K562 (cell line): Measurements from ENCODE around the gene PRDM15. TPM values are rescaled to one million over a fixed set of nuclear protein-coding genes. Genes with fewer than 3 reads are reported as not detected.

Experiments
- ATAC-seq: fragments of 200-7000 bp; cut with Tn5 transposase; 3 replicates; pipeline ENCODE4 v1.9.1; 2020; ENCODE audit warnings: moderate library complexity
- BruUV-seq: library from RNA; stranded (reverse); fragments of 400-500 nt; replicated peaks from 2 replicates; lab custom pipeline; 2021; lab: Mats Ljungman, UMichigan
- CTCF ChIA-PET: fragments of 300-600 bp; formaldehyde crosslinking; extraction: SDS; loops from one replicate; lab custom pipeline; 2021; ENCODE audit warnings: low intra/inter-chr PET ratio; lab: Yijun Ruan, JAX
- POLR2A ChIA-PET: fragments of 300-600, 350-650 bp; sonication (Branson Sonifier 250); formaldehyde crosslinking; extraction: SDS; loops from one replicate; lab custom pipeline; 2021; ENCODE audit warnings: antibody characterized with exemption, inconsistent platforms; lab: Yijun Ruan, JAX
- DNase-seq, 4 experiments: peaks; one replicate each; pipeline versions ENCODE4 v3.0.0 to v3.0.0-alpha.2; 2011 to 2018; ENCODE audit warnings: low spot score in 3 of 4, mixed read lengths in 3 of 4; ENCODE audit errors: extremely low read depth in 1 of 4
- FAIRE-seq: peaks from 2 replicates; lab custom pipeline; 2011; peaks lifted over from hg19 to GRCh38; lab: Jason Lieb, UNC
- H2AFZ ChIP-seq: 2 replicates; pipeline ENCODE4 v1.6.0; 2011; ENCODE audit warnings: low read depth, low read length, control low read depth, inconsistent platforms
- H3K27ac ChIP-seq: fragments of 200-600 bp; 3 replicates; pipeline ENCODE4 v1.8.0; 2011; ENCODE audit warnings: low read depth, mild to moderate bottlenecking, control low read depth, inconsistent platforms, low read length, moderate library complexity, mixed read lengths; ENCODE audit errors: extremely low read depth
- H3K27me3 ChIP-seq, 2 experiments: fragments of 300-600 bp in 1 of 2; 2 replicates in 1 of 2; 3 replicates in 1 of 2; pipeline versions ENCODE4 v1.6.0 to v1.8.0; 2011; ENCODE audit warnings: inconsistent platforms in 2 of 2, low read length in 2 of 2, mild to moderate bottlenecking in 1 of 2, mixed read lengths in 1 of 2, moderate library complexity in 1 of 2; ENCODE audit not compliant: control insufficient read depth in 2 of 2, insufficient read depth in 2 of 2
- H3K36me3 ChIP-seq: fragments of 300-600 bp; 3 replicates; pipeline ENCODE4 v1.8.0; 2011; ENCODE audit warnings: mild to moderate bottlenecking, low read length, inconsistent platforms; ENCODE audit not compliant: control insufficient read depth, insufficient read depth
- H3K4me1 ChIP-seq, 2 experiments: fragments of 200-600 bp in 1 of 2; replicated peaks in 1 of 2; 2 replicates in 1 of 2; 3 replicates in 1 of 2; pipeline versions ENCODE4 v1.5.1 to v1.8.0; 2011; ENCODE audit warnings: inconsistent platforms in 2 of 2, low read length in 2 of 2, mild to moderate bottlenecking in 1 of 2, mixed read lengths in 1 of 2, moderate library complexity in 1 of 2; ENCODE audit not compliant: control insufficient read depth in 2 of 2, insufficient read depth in 2 of 2
- H3K4me2 ChIP-seq: 2 replicates; pipeline ENCODE4 v1.6.1; 2011; ENCODE audit warnings: low read length, control low read depth, inconsistent platforms, mixed read lengths; ENCODE audit not compliant: insufficient read depth
- H3K4me3 ChIP-seq: fragments of 200-600 bp; sonication (generic), shearing (Covaris generic); 2 replicates; pipeline ENCODE4 v1.5.1; 2016; ENCODE audit warnings: control low read depth, inconsistent platforms
- H3K79me2 ChIP-seq: fragments of 200-600 bp; 3 replicates; pipeline ENCODE4 v1.8.0; 2011; ENCODE audit warnings: low read length, inconsistent platforms; ENCODE audit not compliant: control insufficient read depth, insufficient read depth
- H3K9ac ChIP-seq, 2 experiments: 2 replicates each; pipeline versions ENCODE4 v1.6.0 to v1.6.1; 2011; ENCODE audit warnings: low read depth in 2 of 2, low read length in 2 of 2, control low read depth in 1 of 2, inconsistent platforms in 1 of 2, mild to moderate bottlenecking in 1 of 2, mixed read lengths in 1 of 2; ENCODE audit not compliant: insufficient read depth in 1 of 2
- H3K9me1 ChIP-seq: one replicate; pipeline ENCODE4 v1.6.0; 2011; ENCODE audit warnings: inconsistent platforms, mild to moderate bottlenecking, low read length, moderate library complexity; ENCODE audit not compliant: control insufficient read depth, insufficient read depth
- H3K9me3 ChIP-seq: replicated peaks from 2 replicates; pipeline ENCODE4 v1.5.1; 2011; ENCODE audit warnings: low read depth, low read length, inconsistent platforms; ENCODE audit not compliant: control insufficient read depth, insufficient read depth
- H4K20me1 ChIP-seq: replicated peaks from 2 replicates; pipeline ENCODE4 v1.6.1; 2011; ENCODE audit warnings: low read length, inconsistent platforms, mixed read lengths; ENCODE audit not compliant: control insufficient read depth, insufficient read depth
- BRD9 ChIP-seq: fragments of 450-650 bp; IDR thresholded peaks from 2 replicates; pipeline ENCODE4 v1.6.1; 2018; ENCODE audit warnings: low read depth; ENCODE audit not compliant: partially characterized antibody
- HNRNPLL ChIP-seq: fragments of 200-400 bp; formaldehyde crosslinking; IDR thresholded peaks from 2 replicates; pipeline ENCODE4 v1.6.1; 2017; ENCODE audit warnings: low read length, low read depth, mild to moderate bottlenecking; ENCODE audit not compliant: poor library complexity, severe bottlenecking
- SIN3B ChIP-seq: fragments of 450-650 bp; IDR thresholded peaks from 2 replicates; pipeline ENCODE4 v1.6.1; 2017; ENCODE audit warnings: low read depth, mild to moderate bottlenecking, moderate library complexity
- ZBTB49 ChIP-seq: sonication (generic); formaldehyde crosslinking; IDR thresholded peaks from 2 replicates; pipeline ENCODE4 v1.8.0; 2022; ENCODE audit warnings: missing genetic modification reagents, mild to moderate bottlenecking, borderline replicate concordance
- WGBS: fragments of 100-300 bp; shearing (Covaris generic); methylation state at CpG from one replicate; pipeline ENCODE4 v1.1.6; 2016; ENCODE audit warnings: low coverage, mixed read lengths; ENCODE audit not compliant: insufficient coverage; ENCODE audit errors: missing lambda C conversion rate; 5-methylcytosine and 5-hydroxymethylcytosine counted together
- in situ Hi-C: fragments of 300-500 bp; cut with MboI; formaldehyde crosslinking; loops from 4 replicates; pipeline ENCODE4 v1.15.0; 2018; ENCODE audit warnings: inconsistent platforms, mixed read lengths
- intact Hi-C: fragments of 100-400 bp; cut with micrococcal nuclease; formaldehyde crosslinking; loops from 2 replicates; pipeline ENCODE4 v1.14.2; 2022
- polyA plus RNA-seq, 8 experiments: library from polyadenylated mRNA; depleted of rRNA in 4 of 8; stranded (reverse) in 5 of 8; unstranded in 3 of 8; fragments of >200 nt; fragmentation: Nextera tagmentation in 2 of 8; fragmentation: Illumina TruSeq in 1 of 8; extraction: Ambion mirVana in 2 of 8; extraction: Trizol in 1 of 8; gene quantifications; 2 replicates each; pipeline versions ENCODE4 v1.2.1 to v1.2.3, GENCODE V29; 2011 to 2014; ENCODE audit warnings: inconsistent platforms in 1 of 8, missing spikeins in 1 of 8
- total RNA-seq, 7 experiments: library from RNA; depleted of rRNA in 6 of 7; stranded (reverse); fragments of >200 nt in 6 of 7; fragmentation: Illumina TruSeq in 2 of 7; extraction: Trizol in 2 of 7; gene quantifications; 2 replicates each; pipeline versions ENCODE4 v1.2.1 to v1.2.3, GENCODE V29; 2011 to 2021; ENCODE audit warnings: low replicate concordance in 1 of 7

The PRDM15 gene
- total and polyA plus RNA-seq, 9 of the 15 experiments (the other 6 are each of a cell fraction or from before 2014, with no cell fraction given) = 0.93 to 9.2 (median 6.2) TPM

- no TSS peak for BruUV-seq
- H3K9ac ChIP-seq = no peak overlapping the region
Measured at GRCh38 chr21:41810597-41810932, 68.6 kb downstream of the PRDM15 start.

More at GRCh38 chr21:41810597-41810932, 68.6 kb downstream of the PRDM15 start:
- Histone ChIP-seq H3K4me1 (peaks cover 0 to 3% of the 10 kb centered on the region in 2 experiments; a peak in 1 of 5 replicates), H3K79me2 (no peaks in the 10 kb centered on the region), H4K20me1 (no peaks in the 10 kb centered on the region), H3K4me3 (no peak overlapping the region), H3K9me3 (no peaks in the 10 kb centered on the region), H3K36me3 (peaks cover 34% of the 10 kb centered on the region; the same call in 1 of the 3 replicates), H3K9me1 (peaks cover 4% of the 10 kb centered on the region), H3K27me3 (no peaks in the 10 kb centered on the region), H3K27ac (no peak overlapping the region), H2AFZ (no peak overlapping the region), H3K4me2 (no peak overlapping the region)
- ATAC-seq (no peak), DNase-seq (no peak), FAIRE-seq (no peak)
- 91% methylated on average over 13 of the region's 13 CpGs for WGBS
- ChIA-PET CTCF (no interaction called here), POLR2A (interaction anchor here (0.8 kb wide), 1 partner anchor 428 kb away, joined by 3 read pairs; no protein-coding TSS in a partner anchor)
- TF ChIP-seq ZBTB49 (CRISPR knock-in tag) (no peak), SIN3B (no peak), BRD9 (no peak), HNRNPLL (no peak)
- intact Hi-C loops = no loop called here
- in situ Hi-C loops = no loop called here
